ENCODE measurements around the gene RGMB.

GRCh38 chr5:98781520-98781919 is 8.1 kb downstream of the RGMB start:
- no peak for TF ChIP-seq CTCF (IDR thresholded peaks at IDR 0.05)
- TF ChIP-seq POLR2A (IDR thresholded peaks at IDR 0.05): no peak
